Frontal cortex (tissue), 4 donors: Measurements from ENCODE around the gene MPI. TPM values are rescaled to one million over a fixed set of nuclear protein-coding genes. Genes with fewer than 3 reads are reported as not detected.

Source experiments
- DNase-seq, 2 donors: peaks; one replicate each; pipeline ENCODE4 v3.0.0; 2012; ENCODE audit warnings: low spot score in 2 of 2
- FAIRE-seq: peaks from 2 replicates; lab custom pipeline; 2012; peaks lifted over from hg19 to GRCh38; lab: Jason Lieb, UNC
- total RNA-seq: library from RNA; depleted of rRNA; stranded (reverse); fragments of >200 nt; gene quantifications from one replicate; pipeline ENCODE4 v1.2.3, GENCODE V29; 2014
- donor health status: control.
- donor health status: control.
- donor health status: control.

MPI gene, protein sequence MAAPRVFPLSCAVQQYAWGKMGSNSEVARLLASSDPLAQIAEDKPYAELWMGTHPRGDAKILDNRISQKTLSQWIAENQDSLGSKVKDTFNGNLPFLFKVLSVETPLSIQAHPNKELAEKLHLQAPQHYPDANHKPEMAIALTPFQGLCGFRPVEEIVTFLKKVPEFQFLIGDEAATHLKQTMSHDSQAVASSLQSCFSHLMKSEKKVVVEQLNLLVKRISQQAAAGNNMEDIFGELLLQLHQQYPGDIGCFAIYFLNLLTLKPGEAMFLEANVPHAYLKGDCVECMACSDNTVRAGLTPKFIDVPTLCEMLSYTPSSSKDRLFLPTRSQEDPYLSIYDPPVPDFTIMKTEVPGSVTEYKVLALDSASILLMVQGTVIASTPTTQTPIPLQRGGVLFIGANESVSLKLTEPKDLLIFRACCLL
- 26.1 TPM for total RNA-seq

DNA sequence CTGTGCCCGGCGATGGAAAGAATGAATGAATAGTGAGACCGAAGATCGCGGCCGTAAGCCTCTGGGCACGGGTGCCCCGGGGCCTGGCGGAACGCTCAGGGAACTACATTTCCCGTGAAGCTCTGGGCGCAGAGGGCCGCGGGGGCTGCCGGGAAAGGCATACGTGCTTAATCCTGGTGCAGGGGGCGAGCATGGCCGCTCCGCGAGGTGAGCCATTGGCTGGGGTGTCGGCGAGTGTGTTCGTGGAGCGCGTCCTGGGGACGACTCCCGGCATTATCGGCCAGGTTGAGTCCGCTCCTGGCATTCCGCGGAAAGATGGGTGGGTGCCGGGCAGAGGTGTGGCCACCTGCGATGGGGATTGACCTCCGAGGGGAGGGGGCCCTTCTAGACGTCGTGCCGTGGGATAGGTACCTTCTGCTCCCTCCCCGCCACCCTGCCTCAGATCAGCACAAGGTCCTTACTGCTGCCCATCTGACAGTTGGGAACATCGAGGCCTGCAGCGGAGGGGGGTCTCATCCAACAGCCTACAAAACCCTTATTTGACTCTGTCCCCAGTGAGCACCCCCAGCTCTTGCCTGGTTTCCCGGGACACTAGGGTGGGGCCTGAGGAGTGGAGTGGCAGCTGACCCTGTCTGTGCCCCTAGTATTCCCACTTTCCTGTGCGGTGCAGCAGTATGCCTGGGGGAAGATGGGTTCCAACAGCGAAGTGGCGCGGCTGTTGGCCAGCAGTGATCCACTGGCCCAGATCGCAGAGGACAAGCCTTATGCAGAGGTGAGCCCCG is at the start of gene MPI:
MPI (plus strand) TSS at position 160 of the 782 bp plus-strand sequence; CDS start at position 192, 32 bp downstream.
- DNase-seq = peak; percentile 89 to 94
- no peak for FAIRE-seq

DNA sequence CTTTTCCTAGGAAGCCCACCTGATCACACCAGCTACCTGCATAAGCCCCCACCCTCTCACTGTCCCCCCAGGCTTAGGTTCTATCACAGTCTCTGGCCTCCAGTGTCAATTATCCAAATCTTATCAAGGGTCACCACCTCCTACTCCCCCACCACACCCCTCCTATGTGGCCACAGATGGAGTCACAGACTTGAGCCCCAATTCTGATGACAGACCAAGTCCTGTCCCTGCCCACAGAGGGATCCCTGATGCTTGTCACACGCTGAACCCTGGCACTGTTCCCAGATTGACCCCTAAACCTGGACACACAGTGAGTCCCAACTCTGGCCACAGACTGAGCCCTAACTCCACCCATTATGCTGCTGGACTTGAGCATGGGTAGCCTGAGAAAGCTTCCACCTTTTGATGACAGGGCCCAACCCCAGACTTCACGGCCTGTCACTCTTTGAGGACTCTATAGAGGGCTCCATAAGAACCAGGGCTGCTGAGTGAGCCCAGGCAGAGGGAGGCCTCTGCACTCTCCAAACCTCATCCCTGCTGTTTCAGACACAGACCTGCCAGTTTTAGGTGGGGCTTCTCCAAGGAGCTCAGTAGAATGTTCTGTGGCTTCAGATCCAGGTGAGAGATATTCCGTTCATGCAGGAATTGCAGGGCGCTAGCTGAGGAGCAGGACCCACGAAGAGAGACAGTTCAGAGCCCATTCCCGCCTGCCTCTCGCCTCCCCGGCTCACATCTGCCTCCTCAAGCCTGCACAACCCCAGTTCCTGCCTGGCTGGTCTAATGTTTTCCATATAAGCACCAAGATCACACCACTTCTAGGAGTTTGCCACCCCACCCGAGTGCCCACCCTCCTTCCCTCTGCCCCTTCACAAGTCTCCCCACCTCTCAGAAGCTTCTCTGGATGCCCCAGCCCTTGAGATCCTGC is 48.7 kb upstream of the MPI start:
- FAIRE-seq (no peak), DNase-seq (no peak)

DNA sequence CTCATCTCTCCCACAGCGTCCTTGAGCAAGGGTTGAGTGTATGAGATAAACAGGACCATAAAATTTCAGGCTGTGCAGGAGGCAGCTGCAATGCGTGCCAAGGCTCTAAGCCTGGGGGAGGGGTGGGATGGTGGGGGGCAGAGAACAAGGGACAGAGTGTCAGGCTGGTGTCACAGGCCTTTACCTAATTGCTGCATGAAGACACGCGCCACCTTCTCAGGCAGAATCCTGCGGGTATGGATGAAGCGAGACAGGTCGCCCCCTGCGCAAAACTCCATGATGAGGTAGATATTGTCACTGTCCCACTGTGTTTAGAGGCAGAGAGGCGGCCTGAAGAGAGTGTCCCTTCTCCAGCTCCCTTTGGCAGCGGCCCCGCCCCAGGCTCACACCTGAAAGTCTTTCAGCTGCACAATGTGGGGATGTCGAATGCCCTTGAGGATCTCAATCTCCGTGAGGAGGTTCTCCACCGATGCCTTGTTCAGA is 47.9 kb upstream of the MPI start:
- DNase-seq (peak in 1 of 2 donors; percentile 36), FAIRE-seq (no peak)

DNA sequence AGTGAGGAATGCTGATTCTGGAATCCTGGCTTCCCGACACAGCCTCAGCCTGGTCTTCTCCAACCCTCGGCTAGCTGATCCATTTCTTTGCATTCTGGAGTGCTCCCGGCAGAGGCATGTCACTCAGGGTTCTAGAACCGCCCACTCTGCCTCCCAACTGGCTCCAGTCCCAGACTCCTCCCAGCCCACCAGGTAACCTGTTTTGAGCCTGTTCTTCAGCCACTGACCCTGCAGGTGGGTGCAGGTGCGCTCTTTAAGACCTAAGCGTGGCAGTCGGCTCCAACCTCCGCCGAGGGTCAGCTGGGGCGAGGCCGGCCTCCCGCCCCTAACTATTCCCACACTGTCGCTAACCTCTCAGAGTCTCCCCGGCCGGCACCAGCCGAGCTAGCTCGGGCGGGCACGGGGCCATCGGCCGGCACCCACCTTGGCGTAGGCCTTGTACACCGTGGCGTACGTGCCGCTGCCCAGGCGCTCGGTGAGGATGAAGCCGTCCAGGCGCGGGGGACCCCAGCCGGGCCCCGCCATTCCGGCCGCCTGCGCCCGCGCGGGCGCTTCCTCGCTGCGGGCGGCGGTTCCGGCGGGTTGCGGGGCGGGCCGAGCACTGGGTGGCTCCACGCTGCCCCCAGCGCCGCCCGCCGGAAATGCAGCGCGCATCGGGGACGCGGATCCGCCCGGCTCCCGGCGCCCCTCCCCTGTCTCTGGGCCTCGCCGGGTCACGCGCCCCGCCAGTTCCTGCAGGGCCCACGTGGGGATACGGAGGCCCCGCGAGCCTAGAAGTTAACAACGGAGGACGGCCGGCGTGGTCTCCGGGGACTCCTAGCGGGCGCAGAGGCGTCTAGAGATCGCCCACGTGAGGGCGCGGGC is 47.0 kb upstream of the MPI start, which contains the start of gene ULK3:
ULK3 (minus strand) TSS at position 576 of the 864 bp plus-strand sequence; CDS start at position 525, 51 bp downstream.
- no peak for FAIRE-seq

DNA sequence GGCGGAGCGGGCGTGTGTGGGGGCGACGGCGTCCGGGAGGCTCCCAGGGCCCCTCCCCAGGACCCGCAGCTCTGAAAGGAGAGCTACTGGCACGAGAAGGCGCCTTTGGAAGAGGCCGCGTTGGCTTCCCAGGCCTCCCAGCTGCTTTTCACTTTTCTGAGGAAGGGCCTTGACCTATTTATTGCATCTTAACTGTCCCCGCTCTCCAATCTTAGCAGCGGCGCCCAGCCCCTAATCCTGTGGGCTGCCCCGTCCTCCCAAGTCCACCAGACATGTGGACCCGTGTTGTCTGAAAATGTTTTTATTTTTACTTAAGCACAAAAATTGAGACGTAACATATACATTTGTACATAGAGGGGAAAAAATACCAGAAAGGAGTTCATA is 46.4 kb upstream of the MPI start:
- DNase-seq (no peak), FAIRE-seq (no peak)

More for the DNA sequence above, 47.0 kb upstream of the MPI start, which contains the start of gene ULK3:
- DNase-seq = peak; percentile 99

DNA sequence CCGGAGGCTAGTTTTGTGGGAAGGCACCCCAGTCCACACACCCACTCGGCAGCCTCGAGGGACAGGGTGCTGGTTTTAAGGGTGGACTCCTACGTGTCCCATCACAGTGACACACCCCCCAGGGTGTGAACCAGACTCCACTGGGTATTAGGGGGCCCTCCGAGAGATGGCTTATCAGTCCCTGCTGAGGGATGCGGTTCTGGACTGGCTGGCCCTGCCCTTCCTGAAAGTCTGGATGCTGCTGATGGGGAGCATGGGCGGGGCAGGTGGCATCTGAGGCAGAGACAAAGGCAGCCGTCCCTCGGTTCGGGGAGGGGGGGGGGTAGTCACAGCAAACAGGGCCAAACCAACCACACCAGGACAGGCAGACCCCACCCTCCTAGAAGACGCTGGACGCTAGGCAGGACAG is 45.9 kb upstream of the MPI start:
- FAIRE-seq (no peak), DNase-seq (peak in 1 of 2 donors; percentile 23)

DNA sequence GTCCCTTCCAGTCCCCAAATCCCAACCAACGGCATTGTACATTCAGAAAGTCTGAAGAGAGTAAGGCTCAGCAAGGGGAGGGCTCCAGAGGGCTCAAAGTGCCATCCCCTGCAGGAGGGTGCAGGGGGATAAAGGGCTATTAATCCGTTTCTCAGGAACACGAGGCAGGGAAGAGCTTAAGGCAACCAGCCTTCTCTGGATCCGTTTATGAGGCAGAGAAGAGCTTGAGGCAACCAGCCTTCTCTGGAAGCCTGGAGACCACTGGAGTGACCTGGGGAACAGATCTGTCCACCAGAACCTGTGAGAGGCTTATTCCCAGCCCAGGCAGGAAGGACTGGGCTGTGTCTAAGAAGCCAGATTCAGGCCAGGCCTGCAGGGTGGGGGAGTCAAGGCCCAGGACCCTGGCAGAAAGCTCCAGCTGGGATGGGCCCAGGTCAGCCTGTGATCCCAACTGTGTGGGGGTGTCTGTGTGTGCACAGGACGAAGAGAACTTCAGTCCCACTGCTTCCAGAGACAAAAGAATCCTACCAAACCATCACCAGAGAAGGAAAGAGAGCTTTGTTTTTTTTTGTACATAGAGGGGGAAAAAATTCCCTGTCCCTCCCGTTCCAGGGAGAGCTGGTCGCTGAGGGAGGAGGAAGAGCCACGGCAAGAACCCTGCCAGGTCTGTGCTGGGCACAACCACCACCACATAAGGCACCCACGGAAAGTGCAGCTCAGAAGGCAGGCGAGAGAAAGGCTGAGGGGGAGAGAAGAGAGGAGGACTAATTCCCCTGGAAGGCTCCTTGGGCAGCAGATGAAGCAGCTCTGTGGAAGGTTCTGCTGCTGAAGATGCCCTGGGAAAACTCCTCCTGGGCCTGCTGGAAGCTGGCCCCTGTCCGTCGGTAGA is 45.3 kb upstream of the MPI start:
- no peak for DNase-seq
- FAIRE-seq = no peak

DNA sequence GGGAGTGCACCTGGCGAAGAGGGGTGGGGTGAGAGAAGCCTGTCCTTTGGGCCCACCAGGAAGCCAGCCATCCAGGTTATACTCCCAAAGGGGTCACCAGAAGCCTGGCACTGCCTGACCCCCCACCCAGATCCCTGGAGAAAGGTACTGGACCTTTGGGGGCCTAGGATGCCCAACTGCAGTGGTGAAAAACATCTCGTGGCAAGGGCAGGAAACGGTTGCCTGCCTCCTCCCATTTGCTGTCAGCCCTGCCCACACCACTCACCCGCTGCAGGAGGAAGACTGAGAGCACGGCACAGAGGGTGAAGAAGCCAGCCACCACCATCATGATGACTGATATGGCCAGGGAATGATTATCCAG is 44.7 kb upstream of the MPI start:
- no peak for FAIRE-seq
- no peak for DNase-seq

DNA sequence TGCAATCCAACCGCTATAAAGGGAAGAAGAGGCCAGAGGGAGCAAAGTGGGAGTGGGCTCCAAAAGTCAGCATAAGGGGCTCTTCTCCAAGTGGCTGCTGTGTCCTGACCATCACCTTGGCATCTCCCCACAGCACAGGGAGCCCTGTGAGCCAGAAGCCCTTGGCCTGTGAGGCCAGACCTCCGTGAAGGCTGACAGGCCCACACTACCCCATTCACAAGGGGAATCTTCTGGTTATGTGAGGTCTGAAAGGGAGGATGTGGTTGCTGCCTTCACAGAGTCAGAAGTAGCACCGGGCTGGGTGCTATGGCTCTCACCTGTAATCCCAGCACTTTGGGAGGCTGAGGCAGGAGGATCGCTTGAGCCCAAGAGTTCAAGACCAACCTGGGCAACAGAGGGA is 44.3 kb upstream of the MPI start:
- FAIRE-seq (no peak), DNase-seq (no peak)

DNA sequence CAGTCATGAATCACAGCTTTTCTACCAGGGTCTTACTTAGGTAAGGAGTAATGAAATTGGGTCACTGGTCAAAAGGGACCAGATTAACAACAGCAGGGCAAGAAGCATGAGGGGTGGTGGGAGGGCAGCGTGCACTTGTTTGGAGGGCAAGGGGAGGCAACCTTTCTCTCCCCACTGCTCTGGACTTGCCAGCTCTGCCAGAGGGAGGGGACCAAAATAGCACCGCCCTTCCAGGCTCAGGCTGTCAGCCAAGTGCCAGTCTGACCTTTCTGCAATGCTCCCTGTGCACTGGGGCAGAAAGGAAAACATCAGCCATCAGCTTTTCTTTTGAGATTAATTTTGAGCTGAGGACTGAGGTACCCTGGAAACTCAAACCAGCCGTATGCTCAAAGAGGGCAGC is 42.4 kb upstream of the MPI start:
- DNase-seq (no peak), FAIRE-seq (no peak)

DNA sequence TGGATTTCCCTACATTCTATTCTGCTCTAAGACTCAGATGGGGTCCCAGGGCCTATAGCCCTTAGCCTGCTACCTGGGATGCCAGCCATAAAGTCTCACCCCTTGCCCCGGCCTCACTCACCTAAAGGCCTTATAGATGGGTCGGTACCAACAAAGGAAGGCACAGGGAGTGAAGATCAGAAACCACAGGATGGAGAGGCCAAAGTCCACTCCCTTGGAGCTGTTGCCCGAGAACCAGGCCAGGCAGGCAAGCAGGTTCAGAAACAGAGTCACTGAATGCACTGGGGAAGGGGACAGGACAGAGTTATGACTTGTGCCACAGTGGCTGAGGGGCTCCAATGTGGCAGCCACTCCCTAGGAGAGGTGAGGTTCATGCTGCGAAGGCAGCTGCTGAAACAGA is 39.4 kb upstream of the MPI start:
- DNase-seq = no peak
- FAIRE-seq = no peak

DNA sequence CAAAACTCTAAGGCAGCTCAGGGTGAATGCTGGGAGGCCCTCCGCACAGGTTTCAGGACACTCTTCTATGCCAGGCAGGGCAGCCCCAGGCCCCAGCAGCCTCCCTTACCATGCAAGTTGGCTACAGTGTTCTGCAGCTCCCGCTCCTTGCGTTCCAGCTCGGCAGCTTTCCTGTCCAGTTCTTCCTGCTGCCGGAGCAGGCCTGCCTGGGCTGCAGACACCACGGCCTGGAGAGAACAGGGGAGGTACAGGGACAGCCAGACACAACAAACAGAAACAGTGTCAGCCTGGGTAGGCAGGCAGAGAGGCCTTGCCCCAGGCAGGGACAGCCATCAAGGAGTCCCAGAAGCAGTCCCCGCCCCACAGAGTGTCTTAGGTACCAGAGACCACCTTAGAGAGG is 37.9 kb upstream of the MPI start:
- DNase-seq (no peak), FAIRE-seq (no peak)

DNA sequence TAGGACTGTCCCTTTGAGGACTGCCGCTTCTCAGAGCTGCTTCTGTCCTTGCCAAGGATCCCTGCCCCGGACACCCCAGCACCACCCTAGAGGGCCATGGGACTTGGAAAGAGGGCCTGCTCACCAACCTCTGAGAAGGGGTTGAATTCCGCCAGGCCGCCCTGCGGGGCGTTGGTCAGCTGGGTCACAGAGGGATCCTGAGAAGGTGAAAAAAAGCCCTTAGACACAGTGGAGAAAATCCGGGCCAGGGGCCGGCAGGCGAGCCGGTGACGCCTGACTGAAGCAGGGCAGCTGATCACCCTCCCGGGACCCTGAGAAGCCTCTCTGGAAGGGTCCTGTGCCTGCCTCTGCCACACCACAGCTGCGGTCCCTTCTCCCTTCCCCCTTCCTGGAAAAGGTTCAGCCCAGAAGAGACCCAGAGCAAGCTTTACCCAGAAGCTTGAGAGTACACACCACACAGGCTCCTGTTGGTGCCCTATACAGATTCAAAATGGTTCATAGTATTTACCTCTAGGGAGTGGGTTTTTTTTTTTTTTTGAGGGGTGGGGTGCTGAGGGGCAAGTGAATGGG is 35.3 kb upstream of the MPI start:
- no peak for DNase-seq
- no peak for FAIRE-seq

DNA sequence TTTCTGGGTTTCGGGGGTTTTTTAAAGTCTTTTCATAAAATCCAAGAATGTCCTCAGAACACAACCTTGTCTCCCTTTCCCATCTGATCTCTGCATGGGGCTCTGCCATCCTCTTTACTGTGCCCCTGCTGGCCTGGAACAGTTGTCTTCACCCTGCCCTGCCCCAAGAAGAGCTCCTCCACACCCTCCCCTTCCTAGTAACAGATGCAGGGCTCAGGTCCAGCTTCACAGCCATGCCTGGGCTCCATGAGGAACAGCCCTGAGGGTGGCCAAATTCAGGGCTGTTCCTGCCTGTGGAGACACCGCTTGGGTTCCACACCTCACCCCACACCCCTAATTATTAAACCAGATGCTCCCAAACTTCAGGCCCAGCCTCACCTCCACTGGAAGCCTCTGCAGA is 34.0 kb upstream of the MPI start:
- FAIRE-seq (no peak), DNase-seq (no peak)

DNA sequence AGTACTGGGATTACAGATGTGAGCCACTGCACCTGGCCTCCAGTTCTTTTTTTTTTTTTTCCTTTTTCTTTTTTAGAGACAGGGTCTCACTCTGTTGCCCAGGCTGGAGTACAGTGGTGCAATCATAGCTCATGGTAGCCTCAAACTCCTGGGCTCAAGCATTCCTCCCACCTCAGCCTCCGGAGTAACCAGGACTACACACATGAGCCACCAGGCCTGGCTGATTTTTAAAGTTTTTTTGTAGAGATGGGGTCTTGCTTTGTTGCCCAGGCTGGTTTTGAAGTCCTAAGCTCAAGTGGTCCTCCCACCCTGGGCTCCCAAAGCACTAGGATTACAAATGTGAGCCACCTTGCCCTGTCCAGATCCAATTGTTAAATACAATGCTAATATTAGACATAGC is 33.3 kb upstream of the MPI start:
- DNase-seq (no peak), FAIRE-seq (no peak)

DNA sequence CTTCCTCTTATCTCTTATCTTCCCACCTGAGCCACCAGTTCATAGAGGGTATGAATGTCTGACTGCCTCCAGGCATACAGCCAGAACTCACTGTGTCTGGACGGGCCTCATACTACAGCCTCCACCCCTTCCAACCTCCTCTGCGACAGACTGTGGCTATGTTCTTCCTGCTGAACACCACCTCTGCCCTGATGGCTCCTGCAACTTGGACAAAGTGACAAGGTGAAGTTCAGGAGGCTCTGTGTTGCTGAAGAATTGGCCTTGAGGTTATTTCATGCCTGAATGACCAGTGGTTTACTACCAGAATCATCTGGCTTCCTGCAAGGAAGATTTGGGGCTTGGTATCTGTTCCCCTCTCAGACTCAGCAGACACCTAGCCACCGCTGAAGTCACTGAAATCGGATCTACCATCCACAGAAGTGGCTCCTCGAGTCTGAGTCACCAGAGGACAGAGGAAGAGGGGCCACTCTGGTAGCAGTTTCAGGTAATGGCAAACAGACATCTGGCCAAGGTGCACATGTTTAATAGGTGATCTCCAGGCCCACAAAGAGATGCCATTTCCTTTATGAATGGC is 32.7 kb upstream of the MPI start:
- FAIRE-seq = no peak

DNA sequence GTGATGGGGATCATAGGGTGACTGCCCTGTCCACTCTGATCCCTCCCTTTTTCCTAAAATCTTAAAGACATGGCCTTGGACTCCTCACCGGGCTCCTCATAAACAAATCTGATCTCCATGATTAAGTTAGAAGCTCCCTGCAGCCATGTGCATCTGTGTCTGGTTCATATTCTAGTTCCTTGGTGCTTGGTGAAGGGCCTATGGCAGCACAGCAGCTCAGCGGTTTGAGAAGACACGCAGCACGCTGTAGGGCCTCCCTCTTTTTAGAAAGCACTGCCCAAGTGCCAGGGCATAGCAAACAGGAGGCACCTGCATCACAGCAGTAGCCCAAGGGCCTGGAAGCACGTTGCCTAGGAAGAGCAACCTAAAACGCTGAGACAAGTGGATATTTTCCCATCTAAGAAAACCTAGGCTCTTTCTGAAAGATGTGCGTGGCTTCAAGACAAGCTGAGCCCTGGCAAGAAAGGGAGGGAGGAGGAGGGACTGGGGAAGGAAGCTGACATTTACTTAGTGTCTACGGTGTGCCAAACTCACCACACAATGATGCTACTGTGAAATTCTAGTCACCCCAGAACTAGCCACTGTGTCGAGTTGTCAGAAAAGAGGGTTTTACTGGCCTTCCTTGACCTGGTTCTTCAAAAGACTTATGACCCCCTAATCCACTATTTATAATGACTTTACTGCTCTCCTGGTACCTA is 32.0 kb upstream of the MPI start:
- DNase-seq (no peak), FAIRE-seq (no peak)

More for the DNA sequence above, 32.7 kb upstream of the MPI start:
- DNase-seq = no peak
